ENCODE measurements around the gene SUPT16H.

DNA sequence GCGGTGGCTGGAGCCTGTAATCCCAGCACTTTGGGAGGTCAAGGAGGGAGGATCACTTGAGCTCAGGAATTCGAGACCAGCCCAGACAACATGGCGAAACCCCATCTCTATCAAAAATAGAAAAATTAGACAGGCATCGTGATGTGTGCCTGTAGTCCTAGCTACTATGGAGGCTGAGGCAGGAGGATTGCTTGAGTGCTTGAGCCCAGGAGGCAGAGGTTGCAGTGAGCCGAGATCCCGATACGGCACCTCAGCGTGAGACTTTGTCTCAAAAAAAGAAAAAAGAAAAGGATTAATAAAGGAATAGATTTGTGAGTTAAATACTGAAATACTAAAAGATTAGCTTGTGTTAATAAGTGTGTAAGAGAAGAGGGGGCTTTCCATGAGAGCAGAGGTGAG is 74.6 kb downstream of the SUPT16H start:
- TF ChIP-seq, protein P1, sequence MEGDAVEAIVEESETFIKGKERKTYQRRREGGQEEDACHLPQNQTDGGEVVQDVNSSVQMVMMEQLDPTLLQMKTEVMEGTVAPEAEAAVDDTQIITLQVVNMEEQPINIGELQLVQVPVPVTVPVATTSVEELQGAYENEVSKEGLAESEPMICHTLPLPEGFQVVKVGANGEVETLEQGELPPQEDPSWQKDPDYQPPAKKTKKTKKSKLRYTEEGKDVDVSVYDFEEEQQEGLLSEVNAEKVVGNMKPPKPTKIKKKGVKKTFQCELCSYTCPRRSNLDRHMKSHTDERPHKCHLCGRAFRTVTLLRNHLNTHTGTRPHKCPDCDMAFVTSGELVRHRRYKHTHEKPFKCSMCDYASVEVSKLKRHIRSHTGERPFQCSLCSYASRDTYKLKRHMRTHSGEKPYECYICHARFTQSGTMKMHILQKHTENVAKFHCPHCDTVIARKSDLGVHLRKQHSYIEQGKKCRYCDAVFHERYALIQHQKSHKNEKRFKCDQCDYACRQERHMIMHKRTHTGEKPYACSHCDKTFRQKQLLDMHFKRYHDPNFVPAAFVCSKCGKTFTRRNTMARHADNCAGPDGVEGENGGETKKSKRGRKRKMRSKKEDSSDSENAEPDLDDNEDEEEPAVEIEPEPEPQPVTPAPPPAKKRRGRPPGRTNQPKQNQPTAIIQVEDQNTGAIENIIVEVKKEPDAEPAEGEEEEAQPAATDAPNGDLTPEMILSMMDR (IDR thresholded peaks at IDR 0.05): no peak
- TF ChIP-seq POLR2A (IDR thresholded peaks at IDR 0.05): no peak

Data from esophagus squamous epithelium (tissue), 4 donors.